Subcutaneous abdominal adipose tissue (tissue), 5 donors: Measurements from ENCODE around the gene UBASH3A.

ENCODE experiments used
- H3K27ac ChIP-seq: one replicate; pipeline ENCODE4 v1.7.0; 2013; ENCODE audit warnings: low read depth, mild to moderate bottlenecking, inconsistent platforms, low read length, moderate library complexity
- H3K27me3 ChIP-seq, 5 donors: one replicate each; pipeline ENCODE4 v1.7.0; 2013; ENCODE audit warnings: low read length in 5 of 5, inconsistent platforms in 1 of 5; ENCODE audit not compliant: control insufficient read depth in 5 of 5, insufficient read depth in 4 of 5
- H3K36me3 ChIP-seq, 5 donors: one replicate each; pipeline ENCODE4 v1.7.0; 2013; ENCODE audit warnings: low read length in 5 of 5; ENCODE audit not compliant: control insufficient read depth in 5 of 5, insufficient read depth in 5 of 5
- H3K4me1 ChIP-seq, 5 donors: one replicate each; pipeline ENCODE4 v1.7.0; 2013; ENCODE audit warnings: low read length in 5 of 5, mild to moderate bottlenecking in 3 of 5, moderate library complexity in 1 of 5; ENCODE audit not compliant: control insufficient read depth in 5 of 5, insufficient read depth in 5 of 5
- H3K4me3 ChIP-seq, 5 donors: one replicate each; pipeline ENCODE4 v1.7.0; 2013; ENCODE audit warnings: low read length in 5 of 5, low read depth in 1 of 5
- H3K9ac ChIP-seq, 5 donors: one replicate each; pipeline ENCODE4 v1.7.0; 2013; ENCODE audit warnings: low read length in 5 of 5, mild to moderate bottlenecking in 4 of 5, moderate library complexity in 3 of 5
- H3K9me3 ChIP-seq, 5 donors: one replicate each; pipeline ENCODE4 v1.7.0; 2013; ENCODE audit warnings: low read length in 5 of 5; ENCODE audit not compliant: control insufficient read depth in 5 of 5
- donor health status: healthy.
- donor health status: healthy.
- donor health status: healthy.
- donor health status: healthy.
- donor health status: healthy.

The UBASH3A gene

GRCh38 chr21:42443181-42443785 is 39.6 kb downstream of the UBASH3A start:
- no peaks in the 10 kb centered on the region for H3K36me3 ChIP-seq
- no peak overlapping the region for H3K4me3 ChIP-seq
- H3K4me1 ChIP-seq = no peaks in the 10 kb centered on the region
- H3K9me3 ChIP-seq = no peaks in the 10 kb centered on the region
- no peak overlapping the region for H3K9ac ChIP-seq
- H3K27me3 ChIP-seq = peaks cover 0 to 18% (median 16%) of the 10 kb centered on the region in 5 donors
- no peak overlapping the region for H3K27ac ChIP-seq

- no peaks in the 10 kb centered on the region for H3K36me3 ChIP-seq
- no peak overlapping the region for H3K9ac ChIP-seq
- peaks cover 0 to 14% (median 11%) of the 10 kb centered on the region in 5 donors for H3K27me3 ChIP-seq
- no peaks in the 10 kb centered on the region for H3K4me1 ChIP-seq
- no peaks in the 10 kb centered on the region for H3K9me3 ChIP-seq
- H3K27ac ChIP-seq = no peak overlapping the region
- H3K4me3 ChIP-seq = no peak overlapping the region
Observed at GRCh38 chr21:42443876-42444744, 40.4 kb downstream of the UBASH3A start.

- no peaks in the 10 kb centered on the region for H3K9me3 ChIP-seq
- no peak overlapping the region for H3K27ac ChIP-seq
Observed at GRCh38 chr21:42444745-42445059, 41.0 kb downstream of the UBASH3A start.

GRCh38 chr21:42445311-42445710 is 41.6 kb downstream of the UBASH3A start:
- Histone ChIP-seq H3K4me3 (no peak overlapping the region), H3K9me3 (no peaks in the 10 kb centered on the region), H3K27me3 (peaks cover 0 to 11% (median 8%) of the 10 kb centered on the region in 5 donors), H3K4me1 (peaks cover 0 to 4% (median under 1%) of the 10 kb centered on the region in 5 donors), H3K27ac (no peak overlapping the region), H3K9ac (no peak overlapping the region), H3K36me3 (no peaks in the 10 kb centered on the region)

More at GRCh38 chr21:42444745-42445059, 41.0 kb downstream of the UBASH3A start:
- Histone ChIP-seq H3K36me3 (no peaks in the 10 kb centered on the region), H3K27me3 (peaks cover 0 to 11% (median 8%) of the 10 kb centered on the region in 5 donors), H3K4me3 (no peak overlapping the region), H3K4me1 (peaks cover 0 to 2% (median 0%) of the 10 kb centered on the region in 5 donors), H3K9ac (no peak overlapping the region)

- Histone ChIP-seq H3K9ac (no peak overlapping the region), H3K9me3 (no peaks in the 10 kb centered on the region), H3K4me3 (no peak overlapping the region), H3K27ac (no peak overlapping the region), H3K27me3 (peaks cover 0 to 11% (median 8%) of the 10 kb centered on the region in 5 donors), H3K36me3 (no peaks in the 10 kb centered on the region), H3K4me1 (peaks cover 0 to 7% (median 6%) of the 10 kb centered on the region in 5 donors)
Observed at GRCh38 chr21:42446531-42446930, 42.8 kb downstream of the UBASH3A start.

- Histone ChIP-seq H3K4me3 (no peak overlapping the region), H3K9ac (no peak overlapping the region), H3K27me3 (peaks cover 0 to 11% (median 8%) of the 10 kb centered on the region in 5 donors), H3K9me3 (no peaks in the 10 kb centered on the region), H3K36me3 (no peaks in the 10 kb centered on the region), H3K27ac (no peak overlapping the region), H3K4me1 (peaks cover 0 to 7% (median 6%) of the 10 kb centered on the region in 5 donors)
Observed at GRCh38 chr21:42447182-42447581, 43.5 kb downstream of the UBASH3A start.

- Histone ChIP-seq H3K27ac (no peak overlapping the region), H3K9me3 (no peaks in the 10 kb centered on the region), H3K9ac (no peak overlapping the region), H3K36me3 (no peaks in the 10 kb centered on the region), H3K4me3 (no peak overlapping the region), H3K4me1 (peaks cover 0 to 8% (median 6%) of the 10 kb centered on the region in 5 donors), H3K27me3 (peaks cover 0 to 11% (median 8%) of the 10 kb centered on the region in 5 donors)
Observed at GRCh38 chr21:42447732-42448131, 44.0 kb downstream of the UBASH3A start.

- H3K36me3 ChIP-seq = no peaks in the 10 kb centered on the region
- no peak overlapping the region for H3K27ac ChIP-seq
- H3K9ac ChIP-seq = no peak overlapping the region
- peaks cover 0 to 17% (median 13%) of the 10 kb centered on the region in 5 donors for H3K4me1 ChIP-seq
- H3K4me3 ChIP-seq = no peak overlapping the region
- H3K27me3 ChIP-seq = peaks cover 0 to 11% (median 9%) of the 10 kb centered on the region in 5 donors
- no peaks in the 10 kb centered on the region for H3K9me3 ChIP-seq
Observed at GRCh38 chr21:42448686-42449085, 45.0 kb downstream of the UBASH3A start.

- Histone ChIP-seq H3K27me3 (peaks cover 0 to 3% (median 0%) of the 10 kb centered on the region in 5 donors), H3K4me3 (no peak overlapping the region), H3K27ac (no peak overlapping the region), H3K36me3 (no peaks in the 10 kb centered on the region), H3K9ac (no peak overlapping the region), H3K4me1 (peaks cover 0 to 34% (median 23%) of the 10 kb centered on the region in 5 donors), H3K9me3 (no peaks in the 10 kb centered on the region)
Observed at GRCh38 chr21:42451941-42452340, 48.2 kb downstream of the UBASH3A start.
